Measurements from ENCODE around the gene WDPCP.

Gene WDPCP

DNA sequence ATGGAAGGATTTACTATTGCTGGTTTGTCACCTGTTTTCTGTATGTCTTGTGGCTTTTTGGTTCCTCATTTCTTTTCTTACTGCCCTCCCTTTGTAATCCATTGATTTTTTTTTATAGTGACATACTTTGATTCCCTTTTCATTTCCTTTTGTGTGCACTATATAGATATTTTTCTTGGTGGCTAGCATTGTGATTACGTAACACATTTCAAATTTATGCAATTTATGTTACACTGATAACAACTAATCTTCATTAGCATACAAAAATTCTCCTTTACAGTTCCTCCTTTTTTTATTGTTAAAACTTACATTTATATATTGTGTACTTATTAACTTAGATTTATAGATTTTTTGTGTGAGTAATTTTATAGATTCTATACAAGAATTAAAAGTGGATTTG lies 457.1 kb downstream of the WDPCP start:
- Histone ChIP-seq H3K4me3 (ENCODE audit: low read depth in 1 of 2, low read length in 1 of 2) (no peak overlapping the region), H3K27me3 (no peaks in the 10 kb centered on the region), H3K27ac (no peak overlapping the region), H3K4me1 (ENCODE audit: control insufficient read depth in 1 of 2, insufficient read depth in 1 of 2, low read depth in 1 of 2, low read length in 1 of 2) (no peaks in the 10 kb centered on the region), H3K9me3 (no peaks in the 10 kb centered on the region), H3K36me3 (no peaks in the 10 kb centered on the region)
- no peak for TF ChIP-seq CTCF (IDR thresholded peaks at IDR 0.05)

- Histone ChIP-seq H3K4me3 (ENCODE audit: low read depth in 1 of 2, low read length in 1 of 2) (no peak overlapping the region), H3K36me3 (no peaks in the 10 kb centered on the region), H3K27me3 (no peaks in the 10 kb centered on the region), H3K4me1 (ENCODE audit: control insufficient read depth in 1 of 2, insufficient read depth in 1 of 2, low read depth in 1 of 2, low read length in 1 of 2) (no peaks in the 10 kb centered on the region), H3K27ac (no peak overlapping the region), H3K9me3 (no peaks in the 10 kb centered on the region)
- no peak for TF ChIP-seq CTCF (IDR thresholded peaks at IDR 0.05)
Measured at GRCh38 chr2:63127594-63127993, 460.7 kb downstream of the WDPCP start.

DNA sequence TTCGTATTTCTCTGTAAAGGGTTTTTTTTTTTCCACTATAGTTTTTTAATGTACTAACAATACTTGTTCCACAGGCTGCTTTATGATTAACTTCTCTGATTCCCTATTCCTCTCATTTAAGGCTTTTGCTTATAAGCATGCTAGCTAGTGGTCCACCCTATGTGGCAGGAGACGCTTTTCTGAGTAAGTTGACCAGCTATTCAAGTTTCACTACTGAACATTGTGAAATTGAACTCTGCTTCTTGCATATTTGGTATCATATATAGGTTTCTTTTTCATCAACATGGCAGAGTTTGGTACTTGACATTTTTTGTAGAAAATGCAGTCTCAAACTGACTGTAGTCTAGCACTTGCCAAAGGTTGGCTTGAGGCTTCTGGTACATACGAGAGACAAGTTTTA lies 463.4 kb downstream of the WDPCP start:
- H3K9me3 ChIP-seq: no peaks in the 10 kb centered on the region
- no peaks in the 10 kb centered on the region for H3K27me3 ChIP-seq
- TF ChIP-seq CTCF (IDR thresholded peaks at IDR 0.05): no peak
- H3K36me3 ChIP-seq: no peaks in the 10 kb centered on the region
- no peaks in the 10 kb centered on the region for H3K4me1 ChIP-seq (ENCODE audit: control insufficient read depth in 1 of 2, insufficient read depth in 1 of 2, low read depth in 1 of 2, low read length in 1 of 2)
- H3K27ac ChIP-seq: no peak overlapping the region
- H3K4me3 ChIP-seq (ENCODE audit: low read depth in 1 of 2, low read length in 1 of 2): no peak overlapping the region

- no peak for TF ChIP-seq CTCF (IDR thresholded peaks at IDR 0.05)
- no peak overlapping the region for H3K4me3 ChIP-seq (ENCODE audit: low read depth in 1 of 2, low read length in 1 of 2)
- no peaks in the 10 kb centered on the region for H3K4me1 ChIP-seq (ENCODE audit: control insufficient read depth in 1 of 2, insufficient read depth in 1 of 2, low read depth in 1 of 2, low read length in 1 of 2)
- H3K27me3 ChIP-seq: no peaks in the 10 kb centered on the region
- H3K36me3 ChIP-seq: no peaks in the 10 kb centered on the region
- H3K27ac ChIP-seq: no peak overlapping the region
- H3K9me3 ChIP-seq: no peaks in the 10 kb centered on the region
Measured at GRCh38 chr2:63124218-63124617, 464.1 kb downstream of the WDPCP start.

- no peak for TF ChIP-seq CTCF (IDR thresholded peaks at IDR 0.05)
- Histone ChIP-seq H3K4me3 (ENCODE audit: low read depth in 1 of 2, low read length in 1 of 2) (no peak overlapping the region), H3K36me3 (no peaks in the 10 kb centered on the region), H3K4me1 (ENCODE audit: control insufficient read depth in 1 of 2, insufficient read depth in 1 of 2, low read depth in 1 of 2, low read length in 1 of 2) (no peaks in the 10 kb centered on the region), H3K27ac (no peak overlapping the region), H3K9me3 (no peaks in the 10 kb centered on the region), H3K27me3 (no peaks in the 10 kb centered on the region)
Measured at GRCh38 chr2:63122921-63123320, 465.4 kb downstream of the WDPCP start.
